Measurements from ENCODE around the gene ILDR1. TPM values are rescaled to one million over a fixed set of nuclear protein-coding genes. Genes with fewer than 3 reads are reported as not detected.

The ILDR1 gene
- total and polyA plus RNA-seq, 7 donors = 3.5 to 7.1 (median 4.8) TPM; not detected in 4

DNA sequence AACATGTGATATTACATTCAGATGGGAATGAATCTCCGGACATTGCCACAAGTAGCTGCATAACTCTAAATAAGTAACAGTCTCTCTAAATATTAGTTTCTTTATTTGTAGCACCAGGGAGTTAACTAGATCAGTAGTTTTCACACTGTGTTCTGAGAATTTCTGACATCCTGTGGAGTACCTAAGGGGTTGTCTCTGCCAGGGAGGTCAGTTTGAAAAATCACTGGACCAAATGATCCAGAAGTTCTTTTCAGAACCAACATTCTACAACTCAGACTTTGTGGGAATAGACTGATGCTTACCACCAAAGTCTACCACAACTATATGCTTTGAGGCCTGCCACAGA lies 9.0 kb upstream of the ILDR1 start:
- no peak for DNase-seq
- intact Hi-C loops (cut with DNase I) = no loop called here
- no peak overlapping the region for H3K4me3 ChIP-seq
- H3K27ac ChIP-seq = no peak overlapping the region
- WGBS, 2 donors = 87 to 91% methylated on average over 1 of the region's 1 CpG
- no peaks in the 10 kb centered on the region for H3K9me3 ChIP-seq
- no peak for TF ChIP-seq EP300 (IDR thresholded peaks at IDR 0.05)
- TF ChIP-seq, protein P1, sequence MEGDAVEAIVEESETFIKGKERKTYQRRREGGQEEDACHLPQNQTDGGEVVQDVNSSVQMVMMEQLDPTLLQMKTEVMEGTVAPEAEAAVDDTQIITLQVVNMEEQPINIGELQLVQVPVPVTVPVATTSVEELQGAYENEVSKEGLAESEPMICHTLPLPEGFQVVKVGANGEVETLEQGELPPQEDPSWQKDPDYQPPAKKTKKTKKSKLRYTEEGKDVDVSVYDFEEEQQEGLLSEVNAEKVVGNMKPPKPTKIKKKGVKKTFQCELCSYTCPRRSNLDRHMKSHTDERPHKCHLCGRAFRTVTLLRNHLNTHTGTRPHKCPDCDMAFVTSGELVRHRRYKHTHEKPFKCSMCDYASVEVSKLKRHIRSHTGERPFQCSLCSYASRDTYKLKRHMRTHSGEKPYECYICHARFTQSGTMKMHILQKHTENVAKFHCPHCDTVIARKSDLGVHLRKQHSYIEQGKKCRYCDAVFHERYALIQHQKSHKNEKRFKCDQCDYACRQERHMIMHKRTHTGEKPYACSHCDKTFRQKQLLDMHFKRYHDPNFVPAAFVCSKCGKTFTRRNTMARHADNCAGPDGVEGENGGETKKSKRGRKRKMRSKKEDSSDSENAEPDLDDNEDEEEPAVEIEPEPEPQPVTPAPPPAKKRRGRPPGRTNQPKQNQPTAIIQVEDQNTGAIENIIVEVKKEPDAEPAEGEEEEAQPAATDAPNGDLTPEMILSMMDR (IDR thresholded peaks at IDR 0.05) = no peak
- TF ChIP-seq POLR2AphosphoS5 (IDR thresholded peaks at IDR 0.05) = no peak
- TF ChIP-seq POLR2A (IDR thresholded peaks at IDR 0.05) = no peak
- no peaks in the 10 kb centered on the region for H3K4me1 ChIP-seq
- H3K36me3 ChIP-seq = no peaks in the 10 kb centered on the region
- H3K27me3 ChIP-seq = no peaks in the 10 kb centered on the region

DNA sequence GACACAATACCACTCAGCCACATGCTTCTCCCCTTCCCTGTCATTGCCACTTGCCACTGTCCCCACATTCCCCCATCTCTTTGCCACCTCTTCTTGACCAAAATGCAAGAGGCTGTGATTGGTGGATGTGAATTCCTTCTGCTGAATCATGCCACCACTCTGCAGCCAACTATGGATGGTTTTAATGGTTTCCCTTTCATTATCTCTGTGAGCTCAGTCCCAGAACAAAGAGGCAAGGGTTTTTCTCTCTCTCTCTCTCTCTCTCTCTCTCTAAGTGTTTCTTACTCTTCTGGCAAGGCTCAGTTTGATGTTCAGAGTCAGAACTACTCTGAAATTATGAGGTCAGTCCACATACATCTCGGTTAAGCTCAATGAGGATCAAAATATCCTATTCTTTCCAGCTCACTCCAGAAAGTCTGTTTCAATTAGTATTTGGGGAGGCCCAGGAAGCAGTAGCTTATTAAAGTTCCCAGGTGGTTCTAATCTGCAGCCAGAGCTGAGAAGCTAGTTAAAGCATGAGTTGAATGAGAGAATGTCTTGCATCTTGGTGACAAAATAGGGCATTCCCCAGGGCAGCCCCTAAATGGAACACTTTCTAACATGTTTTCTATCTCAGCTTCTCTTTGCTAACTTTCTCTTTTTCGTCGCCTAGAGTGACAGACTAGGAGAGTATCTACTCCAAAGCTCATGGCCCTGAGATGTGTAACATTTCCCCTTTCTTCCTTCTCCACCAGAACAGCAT lies 8.5 kb upstream of the ILDR1 start:
- H3K27ac ChIP-seq = no peak overlapping the region
- WGBS, 2 donors = 81 to 87% methylated on average over 3 of the region's 3 CpGs
- intact Hi-C loops (cut with DNase I) = no loop called here
- H3K9me3 ChIP-seq = no peaks in the 10 kb centered on the region
- no peaks in the 10 kb centered on the region for H3K36me3 ChIP-seq
- TF ChIP-seq, protein P1 (IDR thresholded peaks at IDR 0.05) = no peak
- no peak for TF ChIP-seq EP300 (IDR thresholded peaks at IDR 0.05)
- TF ChIP-seq POLR2A (IDR thresholded peaks at IDR 0.05) = no peak
- TF ChIP-seq POLR2AphosphoS5 (IDR thresholded peaks at IDR 0.05) = no peak
- no peaks in the 10 kb centered on the region for H3K27me3 ChIP-seq
- H3K4me3 ChIP-seq = no peak overlapping the region
- H3K4me1 ChIP-seq = no peaks in the 10 kb centered on the region
- DNase-seq = no peak

DNA sequence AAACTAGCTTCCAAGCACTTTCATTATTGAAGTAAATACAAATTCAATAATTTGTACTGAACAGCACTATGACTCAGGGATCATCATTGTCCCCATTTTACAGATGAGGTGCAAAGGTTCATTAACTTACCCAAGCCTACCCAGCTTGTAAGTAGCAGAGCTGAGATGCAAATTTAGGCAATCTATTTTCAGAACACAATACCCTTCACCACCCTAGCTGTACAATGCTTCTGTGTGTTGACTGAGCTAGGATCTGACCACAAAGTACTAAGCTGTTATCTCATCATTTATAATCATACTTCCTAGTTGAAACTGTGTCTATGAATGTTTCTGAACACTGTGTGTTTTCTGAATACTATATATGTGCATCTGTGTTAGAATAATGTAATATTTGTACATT lies 3.2 kb upstream of the ILDR1 start:
- TF ChIP-seq EP300 (IDR thresholded peaks at IDR 0.05) = no peak
- TF ChIP-seq, protein P1 (IDR thresholded peaks at IDR 0.05) = no peak
- TF ChIP-seq POLR2AphosphoS5 (IDR thresholded peaks at IDR 0.05) = no peak
- TF ChIP-seq POLR2A (IDR thresholded peaks at IDR 0.05) = no peak
- Histone ChIP-seq H3K27ac (no peak overlapping the region), H3K4me1 (no peaks in the 10 kb centered on the region), H3K4me3 (no peak overlapping the region), H3K36me3 (no peaks in the 10 kb centered on the region), H3K9me3 (no peaks in the 10 kb centered on the region), H3K27me3 (peaks cover 0 to 23% (median 13%) of the 10 kb centered on the region in 3 donors)
- no peak for DNase-seq
- intact Hi-C loops (cut with DNase I) = no loop called here

DNA sequence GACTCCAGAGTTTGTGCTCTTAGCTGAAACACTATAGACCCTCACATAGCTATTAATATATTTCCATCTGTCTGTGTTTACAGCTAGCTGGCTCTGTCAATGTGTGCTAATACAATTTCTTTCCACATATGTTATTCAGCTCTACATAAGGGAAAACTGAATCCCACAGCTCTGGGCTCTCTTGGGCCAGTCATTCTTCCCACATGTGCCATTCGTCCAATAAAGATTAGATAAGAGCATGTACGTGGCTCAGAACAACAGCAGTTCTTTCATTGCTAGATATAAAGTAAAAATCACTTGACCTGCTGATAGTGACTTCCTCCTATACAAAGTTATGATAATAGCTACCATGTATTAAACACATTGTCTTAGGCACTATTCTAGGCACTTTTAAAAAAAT lies 2.8 kb upstream of the ILDR1 start:
- no peaks in the 10 kb centered on the region for H3K4me1 ChIP-seq
- H3K36me3 ChIP-seq = no peaks in the 10 kb centered on the region
- no peak overlapping the region for H3K4me3 ChIP-seq
- TF ChIP-seq POLR2AphosphoS5 (IDR thresholded peaks at IDR 0.05) = no peak
- no peak for TF ChIP-seq EP300 (IDR thresholded peaks at IDR 0.05)
- TF ChIP-seq POLR2A (IDR thresholded peaks at IDR 0.05) = no peak
- TF ChIP-seq, protein P1 (IDR thresholded peaks at IDR 0.05) = no peak
- no peaks in the 10 kb centered on the region for H3K9me3 ChIP-seq
- H3K27ac ChIP-seq = no peak overlapping the region
- H3K27me3 ChIP-seq = peaks cover 0 to 24% (median 13%) of the 10 kb centered on the region in 3 donors
- 5 to 47% methylated on average over 2 of the region's 2 CpGs for WGBS, 2 donors
- intact Hi-C loops (cut with DNase I) = no loop called here
- no peak for DNase-seq

Measured in sigmoid colon (tissue), 7 donors.